ES-I3 (cell line): ENCODE data around the gene KERA.
"Not testable (repeated sequence)": the region's sequence is repeated elsewhere in the genome, so short reads cannot be mapped to it uniquely, and the experiment has no call there.

Source experiments
- H3K36me3 ChIP-seq: 2 replicates; pipeline ENCODE4 v1.6.1; 2013; ENCODE audit warnings: mild to moderate bottlenecking, low read length, control low read depth, moderate library complexity; ENCODE audit not compliant: insufficient read depth
- H3K4me1 ChIP-seq: 2 replicates; pipeline ENCODE4 v1.6.1; 2013; ENCODE audit warnings: mild to moderate bottlenecking, control low read depth, low read length; ENCODE audit not compliant: insufficient read depth
- H3K9ac ChIP-seq: 2 replicates; pipeline ENCODE4 v1.6.1; 2013; ENCODE audit warnings: low read depth, mild to moderate bottlenecking, low read length, moderate library complexity
- H3K9me3 ChIP-seq: 2 replicates; pipeline ENCODE4 v1.6.1; 2013; ENCODE audit warnings: mild to moderate bottlenecking, low read length, moderate library complexity; ENCODE audit not compliant: control insufficient read depth, insufficient read depth

Gene KERA

GRCh38 chr12:91091916-91092715, 34.3 kb upstream of the KERA start:
- Histone ChIP-seq H3K36me3 (no peaks in the 10 kb centered on the region), H3K9me3 (no peaks in the 10 kb centered on the region; the same call in 1 of the 2 replicates), H3K9ac (no peak overlapping the region), H3K4me1 (no peaks in the 10 kb centered on the region)

- not testable (repeated sequence) for H3K4me1 ChIP-seq, H3K9ac ChIP-seq, H3K9me3 ChIP-seq, H3K36me3 ChIP-seq
Measured at GRCh38 chr12:91089953-91090352, 32.1 kb upstream of the KERA start.

GRCh38 chr12:91080041-91080440, 22.2 kb upstream of the KERA start:
- Histone ChIP-seq H3K9ac (no peak overlapping the region), H3K36me3 (no peaks in the 10 kb centered on the region), H3K4me1 (no peaks in the 10 kb centered on the region; the same call in 1 of the 2 replicates), H3K9me3 (no peaks in the 10 kb centered on the region)

- H3K9ac ChIP-seq = no peak overlapping the region
- no peaks in the 10 kb centered on the region for H3K9me3 ChIP-seq
- no peaks in the 10 kb centered on the region for H3K36me3 ChIP-seq
- H3K4me1 ChIP-seq = no peaks in the 10 kb centered on the region; the same call in 1 of the 2 replicates
Measured at GRCh38 chr12:91078501-91078900, 20.7 kb upstream of the KERA start.

GRCh38 chr12:91077228-91077954, 19.6 kb upstream of the KERA start:
- H3K4me1 ChIP-seq = no peaks in the 10 kb centered on the region; the same call in 1 of the 2 replicates
- H3K36me3 ChIP-seq = no peaks in the 10 kb centered on the region

GRCh38 chr12:91074851-91075250, 17.0 kb upstream of the KERA start:
- no peaks in the 10 kb centered on the region for H3K4me1 ChIP-seq
- no peaks in the 10 kb centered on the region for H3K9me3 ChIP-seq
- no peak overlapping the region for H3K9ac ChIP-seq
- H3K36me3 ChIP-seq = no peaks in the 10 kb centered on the region

More at GRCh38 chr12:91077228-91077954, 19.6 kb upstream of the KERA start:
- H3K9me3 ChIP-seq = no peaks in the 10 kb centered on the region
- H3K9ac ChIP-seq = no peak overlapping the region

GRCh38 chr12:91074154-91074709, 16.4 kb upstream of the KERA start:
- Histone ChIP-seq H3K36me3 (no peaks in the 10 kb centered on the region), H3K4me1 (no peaks in the 10 kb centered on the region), H3K9ac (no peak overlapping the region), H3K9me3 (no peaks in the 10 kb centered on the region)

GRCh38 chr12:91073426-91073825, 15.6 kb upstream of the KERA start:
- Histone ChIP-seq H3K9me3 (no peaks in the 10 kb centered on the region), H3K4me1 (no peaks in the 10 kb centered on the region), H3K9ac (no peak overlapping the region), H3K36me3 (no peaks in the 10 kb centered on the region)

GRCh38 chr12:91072931-91073330, 15.1 kb upstream of the KERA start:
- Histone ChIP-seq H3K9ac (no peak overlapping the region), H3K9me3 (no peaks in the 10 kb centered on the region), H3K36me3 (no peaks in the 10 kb centered on the region), H3K4me1 (no peaks in the 10 kb centered on the region)

- Histone ChIP-seq H3K9ac (no peak overlapping the region), H3K9me3 (no peaks in the 10 kb centered on the region), H3K4me1 (no peaks in the 10 kb centered on the region), H3K36me3 (no peaks in the 10 kb centered on the region)
Measured at GRCh38 chr12:91070936-91071335, 13.1 kb upstream of the KERA start.

- Histone ChIP-seq H3K9ac (no peak overlapping the region), H3K4me1 (no peaks in the 10 kb centered on the region), H3K36me3 (no peaks in the 10 kb centered on the region), H3K9me3 (no peaks in the 10 kb centered on the region)
Measured at GRCh38 chr12:91065396-91065795, 7.6 kb upstream of the KERA start.

- Histone ChIP-seq H3K4me1 (no peaks in the 10 kb centered on the region), H3K9me3 (no peaks in the 10 kb centered on the region)
Measured at GRCh38 chr12:91064640-91065039, 6.8 kb upstream of the KERA start.

GRCh38 chr12:91061091-91061490, 3.3 kb upstream of the KERA start:
- Histone ChIP-seq H3K36me3 (no peaks in the 10 kb centered on the region), H3K9ac (no peak overlapping the region), H3K9me3 (no peaks in the 10 kb centered on the region), H3K4me1 (no peaks in the 10 kb centered on the region)

More at GRCh38 chr12:91064640-91065039, 6.8 kb upstream of the KERA start:
- Histone ChIP-seq H3K36me3 (no peaks in the 10 kb centered on the region), H3K9ac (no peak overlapping the region)

GRCh38 chr12:91059211-91059610, 1.4 kb upstream of the KERA start:
- Histone ChIP-seq H3K36me3 (no peaks in the 10 kb centered on the region), H3K9ac (no peak overlapping the region), H3K9me3 (no peaks in the 10 kb centered on the region), H3K4me1 (no peaks in the 10 kb centered on the region)

- Histone ChIP-seq H3K36me3 (no peaks in the 10 kb centered on the region), H3K9me3 (no peaks in the 10 kb centered on the region), H3K9ac (no peak overlapping the region), H3K4me1 (no peaks in the 10 kb centered on the region)
Measured at GRCh38 chr12:91058786-91059185, 962 bp upstream of the KERA start.
